GM10248 (cell line): ENCODE measurements around the gene TCP11L2.

Source experiments
- CTCF ChIA-PET: fragments of 300-600 bp; sonication (Branson Sonifier 250); formaldehyde crosslinking; extraction: SDS; loops from one replicate; lab custom pipeline; 2021; ENCODE audit warnings: antibody characterized with exemption; lab: Yijun Ruan, JAX
- POLR2A ChIA-PET: fragments of 350-650 bp; sonication (Branson Sonifier 250); formaldehyde crosslinking; extraction: SDS; loops from one replicate; lab custom pipeline; 2020; ENCODE audit warnings: antibody characterized with exemption; lab: Yijun Ruan, JAX
- DNase-seq: peaks from one replicate; pipeline ENCODE4 v3.0.0; 2012; ENCODE audit errors: extremely low spot score
- TF ChIP-seq, protein P1 (sequence below): IDR thresholded peaks from 2 replicates; pipeline ENCODE4 v1.5.1; 2012; ENCODE audit warnings: mild to moderate bottlenecking, low read depth; ENCODE audit errors: extremely low read depth, missing control alignments, control extremely low read depth

The TCP11L2 gene

DNA sequence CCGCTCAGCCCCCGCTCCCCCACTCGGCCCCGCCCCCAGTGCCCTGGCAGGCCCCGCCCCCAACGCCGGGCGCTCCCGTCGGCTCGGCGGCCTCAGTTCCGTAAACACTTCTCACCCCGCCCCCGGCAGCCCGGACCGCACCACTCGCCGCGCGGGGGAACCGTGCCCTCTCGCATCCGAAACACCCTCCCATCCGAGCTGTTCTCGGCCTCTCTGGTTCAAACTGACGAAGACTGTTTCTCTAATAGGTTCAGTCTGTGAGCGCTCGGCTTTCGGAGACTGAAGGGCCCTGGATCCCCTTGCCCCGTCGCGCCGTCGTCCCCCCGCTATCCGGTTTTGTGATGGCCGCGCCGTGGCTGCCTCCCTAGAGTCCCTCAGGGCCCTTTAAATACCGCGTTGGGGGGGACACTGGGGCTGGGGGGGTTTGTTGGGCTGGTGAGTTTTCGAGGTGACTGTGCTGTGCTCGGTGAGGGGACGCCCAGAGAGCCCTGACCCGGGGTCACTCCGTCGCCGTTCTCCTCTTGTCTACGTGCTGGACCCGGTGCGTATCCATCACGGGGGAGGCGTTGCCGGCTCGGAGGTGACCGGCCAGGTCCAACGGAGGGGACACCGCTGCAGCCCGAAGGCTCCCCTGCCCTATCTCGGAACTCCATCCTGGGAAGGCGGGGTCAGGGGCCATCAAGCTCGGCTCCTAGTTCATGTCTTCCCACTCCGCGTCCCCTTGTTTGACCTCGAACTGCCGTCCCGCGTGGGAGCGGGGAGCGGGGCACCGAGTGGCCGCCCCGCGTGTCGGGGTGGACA lies at the start of gene TCP11L2:
Gene TCP11L2 (plus strand): TSS at position 333 of the 801 bp plus-strand sequence. CDS start 8,343 bp downstream, outside the sequence.
- peak; percentile 95 for DNase-seq
- CTCF ChIA-PET: interaction anchor here (2.0 to 3.3 kb wide), 2 partner anchors 20 to 55 kb away, joined by 9 to 13 read pairs; partner anchors contain the start of gene POLR3B
- POLR2A ChIA-PET: no interaction called here

GRCh38 chr12:106254724-106255123 lies 47.8 kb upstream of the TCP11L2 start:
- TF ChIP-seq, protein P1, sequence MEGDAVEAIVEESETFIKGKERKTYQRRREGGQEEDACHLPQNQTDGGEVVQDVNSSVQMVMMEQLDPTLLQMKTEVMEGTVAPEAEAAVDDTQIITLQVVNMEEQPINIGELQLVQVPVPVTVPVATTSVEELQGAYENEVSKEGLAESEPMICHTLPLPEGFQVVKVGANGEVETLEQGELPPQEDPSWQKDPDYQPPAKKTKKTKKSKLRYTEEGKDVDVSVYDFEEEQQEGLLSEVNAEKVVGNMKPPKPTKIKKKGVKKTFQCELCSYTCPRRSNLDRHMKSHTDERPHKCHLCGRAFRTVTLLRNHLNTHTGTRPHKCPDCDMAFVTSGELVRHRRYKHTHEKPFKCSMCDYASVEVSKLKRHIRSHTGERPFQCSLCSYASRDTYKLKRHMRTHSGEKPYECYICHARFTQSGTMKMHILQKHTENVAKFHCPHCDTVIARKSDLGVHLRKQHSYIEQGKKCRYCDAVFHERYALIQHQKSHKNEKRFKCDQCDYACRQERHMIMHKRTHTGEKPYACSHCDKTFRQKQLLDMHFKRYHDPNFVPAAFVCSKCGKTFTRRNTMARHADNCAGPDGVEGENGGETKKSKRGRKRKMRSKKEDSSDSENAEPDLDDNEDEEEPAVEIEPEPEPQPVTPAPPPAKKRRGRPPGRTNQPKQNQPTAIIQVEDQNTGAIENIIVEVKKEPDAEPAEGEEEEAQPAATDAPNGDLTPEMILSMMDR: no peak
- POLR2A ChIA-PET: no interaction called here
- CTCF ChIA-PET: interaction anchor here (1.3 to 2.6 kb wide), 4 partner anchors 17 to 38 kb away, joined by 4 to 8 read pairs (median 6); no protein-coding TSS in a partner anchor
- DNase-seq: no peak

More for the DNA sequence above, at the start of gene TCP11L2:
- TF ChIP-seq, protein P1: no peak

GRCh38 chr12:106255493-106255892 lies 47.0 kb upstream of the TCP11L2 start:
- TF ChIP-seq, protein P1: no peak
- ChIA-PET CTCF (interaction anchor here (1.2 to 2.6 kb wide), 3 partner anchors 27 to 118 kb away, joined by 3 to 8 read pairs (median 4); no protein-coding TSS in a partner anchor), POLR2A (no interaction called here)
- no peak for DNase-seq

DNA sequence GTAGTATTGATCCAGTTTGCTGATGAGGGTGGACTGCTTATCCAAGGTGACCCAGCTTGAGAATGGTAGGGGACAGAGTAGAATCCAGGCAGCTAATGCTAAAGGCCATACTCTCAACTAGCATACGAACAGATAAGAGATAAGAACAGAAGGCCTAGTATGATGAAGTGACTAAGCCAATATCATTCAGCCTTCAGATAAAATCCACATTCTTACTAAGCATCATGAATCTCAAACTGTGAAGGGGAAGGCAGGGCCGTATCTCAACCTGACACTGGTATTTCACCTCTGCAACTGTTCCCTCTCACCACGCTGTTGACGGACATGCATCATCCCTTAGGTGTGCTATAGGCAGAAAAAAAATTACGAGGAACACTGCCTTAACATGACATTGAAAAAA lies 46.6 kb upstream of the TCP11L2 start:
- ChIA-PET CTCF (interaction anchor here (1.2 to 2.6 kb wide), 3 partner anchors 26 to 119 kb away, joined by 3 to 8 read pairs (median 4); no protein-coding TSS in a partner anchor), POLR2A (no interaction called here)
- DNase-seq: no peak
- TF ChIP-seq, protein P1: no peak

DNA sequence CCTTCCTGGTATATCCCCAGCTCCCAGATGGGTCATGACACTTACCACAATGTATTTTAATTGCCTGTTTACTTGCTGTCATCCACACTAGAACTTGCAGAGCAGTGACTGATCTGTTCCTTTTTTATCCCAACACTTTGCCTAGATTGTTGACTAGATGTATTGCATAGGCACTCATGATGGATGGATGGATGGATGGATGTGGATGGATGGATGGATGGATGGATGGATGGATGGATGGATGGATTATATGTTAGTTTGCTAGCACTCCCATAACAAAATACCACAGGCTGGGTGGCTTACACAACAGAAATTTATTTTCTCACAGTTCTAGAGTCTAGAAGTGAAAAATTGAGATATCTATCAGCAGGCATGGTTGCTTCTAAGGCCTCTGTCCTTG lies 46.0 kb upstream of the TCP11L2 start:
- CTCF ChIA-PET: interaction anchor here (1.2 kb wide), 1 partner anchor 119 kb away, joined by 3 read pairs; no protein-coding TSS in a partner anchor
- TF ChIP-seq, protein P1: no peak
- POLR2A ChIA-PET: no interaction called here
- DNase-seq: no peak

GRCh38 chr12:106258226-106258625 lies 44.3 kb upstream of the TCP11L2 start:
- DNase-seq: no peak
- CTCF ChIA-PET: interaction anchor here (0.9 to 1.3 kb wide), 2 partner anchors 22 to 24 kb away, joined by 3 read pairs; no protein-coding TSS in a partner anchor
- POLR2A ChIA-PET: no interaction called here
- TF ChIP-seq, protein P1: no peak
